Erythroblast (primary cell): ENCODE measurements around the gene SATB2.

Experiments used
- GATA1 ChIP-seq: IDR thresholded peaks from 2 replicates; pipeline ENCODE4 v1.6.1; 2011; ENCODE audit warnings: low read depth, mild to moderate bottlenecking, control low read depth, low read length, moderate library complexity
- POLR2A ChIP-seq: IDR thresholded peaks from 2 replicates; pipeline ENCODE4 v1.6.1; 2011; ENCODE audit warnings: mild to moderate bottlenecking, low read length

GRCh38 chr2:199433204-199433832 lies 24.4 kb downstream of the SATB2 start:
- TF ChIP-seq POLR2A (no peak), GATA1 (no peak)
